PC-9 (cell line): Measurements from ENCODE around the gene NOBOX. TPM values are rescaled to one million over a fixed set of nuclear protein-coding genes. Genes with fewer than 3 reads are reported as not detected.

ENCODE experiments used
- BruUV-seq: library from RNA; stranded (reverse); fragments of 400-500 nt; replicated peaks from 2 replicates; lab custom pipeline; 2021; lab: Mats Ljungman, UMichigan
- CTCF ChIA-PET: fragments of 300-600 bp; sonication (Branson Sonifier 250); formaldehyde crosslinking; loops from one replicate; lab custom pipeline; 2022; ENCODE audit warnings: antibody characterized with exemption; lab: Charles Lee
- POLR2A ChIA-PET: fragments of 300-600 bp; sonication (Branson Sonifier 250); formaldehyde crosslinking; loops from one replicate; lab custom pipeline; 2022; ENCODE audit warnings: antibody characterized with exemption; ENCODE audit not compliant: unreplicated experiment; lab: Charles Lee
- DNase-seq, 2 experiments: peaks; one replicate each; pipeline versions ENCODE4 v3.0.0 to v3.0.0-alpha.2; 2015 to 2022; ENCODE audit warnings: mixed read lengths in 1 of 2
- H2AFZ ChIP-seq: fragments of 200-600 bp; sonication (generic); 2 replicates; pipeline ENCODE4 v1.8.1; 2017; ENCODE audit warnings: antibody characterized with exemption
- H3F3A ChIP-seq: fragments of 200-600 bp; sonication (generic); 2 replicates; pipeline ENCODE4 v1.8.1; 2017; ENCODE audit warnings: antibody characterized with exemption, mild to moderate bottlenecking, low read depth; ENCODE audit not compliant: insufficient read depth
- H3K27ac ChIP-seq: fragments of 200-600 bp; sonication (generic); 2 replicates; pipeline ENCODE4 v1.6.1; 2016; ENCODE audit warnings: mixed run types
- H3K27me3 ChIP-seq: fragments of 200-600 bp; sonication (generic); 2 replicates; pipeline ENCODE4 v1.6.1; 2016; ENCODE audit warnings: low read depth, mixed run types; ENCODE audit not compliant: insufficient read depth
- H3K36me3 ChIP-seq: fragments of 200-600 bp; sonication (generic); 2 replicates; pipeline ENCODE4 v1.6.1; 2016; ENCODE audit warnings: low read depth, mixed run types
- H3K4me1 ChIP-seq: fragments of 200-600 bp; sonication (generic); replicated peaks from 2 replicates; pipeline ENCODE4 v1.6.1; 2016; ENCODE audit warnings: mixed run types; ENCODE audit not compliant: insufficient read depth
- H3K4me2 ChIP-seq: fragments of 200-600 bp; sonication (generic); 2 replicates; pipeline ENCODE4 v1.6.1; 2017; ENCODE audit warnings: mixed run types
- H3K4me3 ChIP-seq: fragments of 200-600 bp; sonication (generic); 2 replicates; pipeline ENCODE4 v1.6.1; 2016; ENCODE audit warnings: mixed run types
- H3K79me2 ChIP-seq: fragments of 200-600 bp; sonication (generic); 2 replicates; pipeline ENCODE4 v1.6.1; 2017; ENCODE audit warnings: low read depth, mixed run types
- H3K9me2 ChIP-seq: fragments of 200-600 bp; sonication (generic); 2 replicates; pipeline ENCODE4 v1.8.1; 2017; ENCODE audit warnings: mild to moderate bottlenecking; ENCODE audit not compliant: insufficient read depth
- H3K9me3 ChIP-seq: fragments of 200-600 bp; sonication (generic); 2 replicates; pipeline ENCODE4 v1.8.1; 2016; ENCODE audit warnings: low read depth; ENCODE audit not compliant: insufficient read depth
- H4K20me1 ChIP-seq: fragments of 200-600 bp; sonication (generic); 2 replicates; pipeline ENCODE4 v1.8.1; 2017; ENCODE audit not compliant: insufficient read depth
- EZH2 ChIP-seq: fragments of 200-600 bp; sonication (generic); IDR thresholded peaks from 2 replicates; pipeline ENCODE4 v1.8.0; 2017; ENCODE audit warnings: antibody characterized with exemption, low read depth
- intact Hi-C: fragments of 100-400 bp; cut with micrococcal nuclease; formaldehyde crosslinking; loops from one replicate; pipeline ENCODE4 v1.10.0; 2022; ENCODE audit not compliant: unreplicated experiment
- total RNA-seq: library from RNA; stranded (reverse); gene quantifications from 2 replicates; pipeline ENCODE4 v1.2.3, GENCODE V29; 2021
- TF ChIP-seq, protein P1 (sequence below): fragments of 200-600 bp; sonication (generic); conservative IDR thresholded peaks from 2 replicates; pipeline ENCODE4 v1.6.1; 2017; ENCODE audit warnings: mixed run types, antibody characterized with exemption, mild to moderate bottlenecking, moderate library complexity

Gene NOBOX
- total RNA-seq, 1 experiment from 2014 or later = not detected

DNA sequence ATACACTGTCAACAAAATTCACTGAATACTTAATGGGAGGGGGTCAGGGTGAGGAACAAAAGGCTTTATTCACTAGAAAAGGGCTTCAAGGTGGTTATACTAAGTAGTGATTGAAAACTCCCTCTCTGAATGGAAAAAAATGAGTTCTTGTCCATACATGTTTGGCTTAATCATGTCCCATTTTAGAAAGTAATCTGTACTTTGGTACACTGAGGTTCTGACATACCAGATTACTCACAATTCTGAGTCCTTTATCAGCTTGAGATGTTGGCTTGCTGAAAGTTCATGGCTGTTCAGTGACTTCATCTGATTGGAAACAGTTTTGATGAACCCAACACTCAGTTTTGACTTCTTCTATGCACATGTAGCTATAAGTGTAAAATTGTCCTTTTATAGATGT, 12.8 kb upstream of the NOBOX start:
- Histone ChIP-seq H4K20me1 (no peaks in the 10 kb centered on the region), H3K4me2 (no peak overlapping the region), H3K36me3 (no peaks in the 10 kb centered on the region), H3K9me2 (no peaks in the 10 kb centered on the region), H3F3A (no peaks in the 10 kb centered on the region; the same call in 1 of the 2 replicates), H3K9me3 (no peaks in the 10 kb centered on the region), H3K4me3 (no peak overlapping the region), H3K27ac (no peak overlapping the region), H3K4me1 (peaks cover 9% of the 10 kb centered on the region; the same call in 1 of the 2 replicates), H3K79me2 (no peaks in the 10 kb centered on the region), H3K27me3 (no peaks in the 10 kb centered on the region), H2AFZ (no peak overlapping the region)
- CTCF ChIA-PET = no interaction called here
- intact Hi-C loops = no loop called here
- no peak for DNase-seq
- no TSS peak for BruUV-seq
- POLR2A ChIA-PET = no interaction called here
- no peak for TF ChIP-seq EZH2
- TF ChIP-seq, protein P1, sequence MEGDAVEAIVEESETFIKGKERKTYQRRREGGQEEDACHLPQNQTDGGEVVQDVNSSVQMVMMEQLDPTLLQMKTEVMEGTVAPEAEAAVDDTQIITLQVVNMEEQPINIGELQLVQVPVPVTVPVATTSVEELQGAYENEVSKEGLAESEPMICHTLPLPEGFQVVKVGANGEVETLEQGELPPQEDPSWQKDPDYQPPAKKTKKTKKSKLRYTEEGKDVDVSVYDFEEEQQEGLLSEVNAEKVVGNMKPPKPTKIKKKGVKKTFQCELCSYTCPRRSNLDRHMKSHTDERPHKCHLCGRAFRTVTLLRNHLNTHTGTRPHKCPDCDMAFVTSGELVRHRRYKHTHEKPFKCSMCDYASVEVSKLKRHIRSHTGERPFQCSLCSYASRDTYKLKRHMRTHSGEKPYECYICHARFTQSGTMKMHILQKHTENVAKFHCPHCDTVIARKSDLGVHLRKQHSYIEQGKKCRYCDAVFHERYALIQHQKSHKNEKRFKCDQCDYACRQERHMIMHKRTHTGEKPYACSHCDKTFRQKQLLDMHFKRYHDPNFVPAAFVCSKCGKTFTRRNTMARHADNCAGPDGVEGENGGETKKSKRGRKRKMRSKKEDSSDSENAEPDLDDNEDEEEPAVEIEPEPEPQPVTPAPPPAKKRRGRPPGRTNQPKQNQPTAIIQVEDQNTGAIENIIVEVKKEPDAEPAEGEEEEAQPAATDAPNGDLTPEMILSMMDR = no peak

DNA sequence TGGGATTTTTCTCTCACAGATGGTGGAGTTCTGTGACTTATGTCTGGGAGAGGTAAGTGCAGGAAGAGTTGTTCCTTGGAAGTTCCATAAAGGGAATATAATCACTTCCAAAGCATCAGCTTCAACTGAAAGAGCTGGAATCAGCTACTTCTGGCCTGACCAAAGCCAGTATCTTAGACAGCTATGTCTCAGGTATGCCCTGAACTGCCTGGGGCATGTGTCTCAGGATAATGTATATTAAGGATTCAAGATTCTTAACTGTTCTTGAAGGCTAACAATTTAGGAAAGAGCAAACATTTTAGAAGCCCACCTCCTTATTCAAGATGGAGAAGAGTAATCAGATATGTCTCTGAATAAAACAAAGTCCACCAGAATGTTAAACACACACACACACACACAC, 12.4 kb upstream of the NOBOX start:
- no peak overlapping the region for H3K4me2 ChIP-seq
- no peaks in the 10 kb centered on the region for H3K79me2 ChIP-seq
- no peaks in the 10 kb centered on the region for H3K36me3 ChIP-seq
- no peak overlapping the region for H3K27ac ChIP-seq
- H3K9me2 ChIP-seq = no peaks in the 10 kb centered on the region
- H3K27me3 ChIP-seq = no peaks in the 10 kb centered on the region
- intact Hi-C loops = no loop called here
- no peaks in the 10 kb centered on the region for H3K9me3 ChIP-seq
- H4K20me1 ChIP-seq = no peaks in the 10 kb centered on the region
- no peak overlapping the region for H3K4me3 ChIP-seq
- no peak for DNase-seq
- H3F3A ChIP-seq = no peaks in the 10 kb centered on the region; the same call in 1 of the 2 replicates
- no TSS peak for BruUV-seq
- H2AFZ ChIP-seq = no peak overlapping the region
- H3K4me1 ChIP-seq = peaks cover 9% of the 10 kb centered on the region; the same call in 1 of the 2 replicates
- no peak for TF ChIP-seq EZH2
- TF ChIP-seq, protein P1 = no peak
- ChIA-PET CTCF (no interaction called here), POLR2A (interaction anchor here (0.7 kb wide), 1 partner anchor 8 kb away, joined by 15 read pairs; no protein-coding TSS in a partner anchor)

DNA sequence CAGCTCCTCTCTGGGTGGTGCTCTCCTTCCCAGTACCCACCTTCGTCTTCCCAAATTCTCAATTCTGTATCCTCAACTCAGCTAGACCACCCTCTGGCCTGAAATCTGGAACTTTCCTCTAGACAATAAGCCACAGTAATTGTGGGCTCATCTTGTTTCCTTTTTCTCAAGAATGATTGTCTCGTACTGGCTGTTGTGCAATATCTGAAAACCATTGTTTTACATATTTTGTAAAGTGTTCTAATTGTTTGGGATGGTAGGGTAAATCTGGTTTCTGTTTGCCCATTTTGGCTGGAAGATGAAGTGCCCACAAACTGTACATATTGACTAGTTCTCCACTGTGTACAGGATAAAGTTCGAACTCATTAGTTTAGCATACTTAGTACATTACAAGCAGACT, 11.3 kb upstream of the NOBOX start:
- no peaks in the 10 kb centered on the region for H3K36me3 ChIP-seq
- no peaks in the 10 kb centered on the region for H3K9me2 ChIP-seq
- H2AFZ ChIP-seq = no peak overlapping the region
- no peaks in the 10 kb centered on the region for H3K79me2 ChIP-seq
- no peak for TF ChIP-seq EZH2
- TF ChIP-seq, protein P1 = no peak
- no peaks in the 10 kb centered on the region for H3K27me3 ChIP-seq
- H4K20me1 ChIP-seq = no peaks in the 10 kb centered on the region
- intact Hi-C loops = no loop called here
- no peak overlapping the region for H3K4me3 ChIP-seq
- H3K9me3 ChIP-seq = no peaks in the 10 kb centered on the region
- no TSS peak for BruUV-seq
- no peak overlapping the region for H3K27ac ChIP-seq
- no peaks in the 10 kb centered on the region; the same call in 1 of the 2 replicates for H3F3A ChIP-seq
- H3K4me2 ChIP-seq = no peak overlapping the region
- CTCF ChIA-PET = no interaction called here
- H3K4me1 ChIP-seq = peaks cover 9% of the 10 kb centered on the region; the same call in 1 of the 2 replicates
- DNase-seq = no peak
- POLR2A ChIA-PET = no interaction called here
